ENCODE results near the gene KANSL1. TPM values are rescaled to one million over a fixed set of nuclear protein-coding genes. Genes with fewer than 3 reads are reported as not detected.
"Not testable (repeated sequence)": the region's sequence is repeated elsewhere in the genome, so short reads cannot be mapped to it uniquely, and the experiment has no call there.

The KANSL1 gene
- total and polyA plus RNA-seq, 2 donors (not counting 1 experiment from before 2014, with no cell fraction given) = 8.4 to 78.6 TPM

DNA sequence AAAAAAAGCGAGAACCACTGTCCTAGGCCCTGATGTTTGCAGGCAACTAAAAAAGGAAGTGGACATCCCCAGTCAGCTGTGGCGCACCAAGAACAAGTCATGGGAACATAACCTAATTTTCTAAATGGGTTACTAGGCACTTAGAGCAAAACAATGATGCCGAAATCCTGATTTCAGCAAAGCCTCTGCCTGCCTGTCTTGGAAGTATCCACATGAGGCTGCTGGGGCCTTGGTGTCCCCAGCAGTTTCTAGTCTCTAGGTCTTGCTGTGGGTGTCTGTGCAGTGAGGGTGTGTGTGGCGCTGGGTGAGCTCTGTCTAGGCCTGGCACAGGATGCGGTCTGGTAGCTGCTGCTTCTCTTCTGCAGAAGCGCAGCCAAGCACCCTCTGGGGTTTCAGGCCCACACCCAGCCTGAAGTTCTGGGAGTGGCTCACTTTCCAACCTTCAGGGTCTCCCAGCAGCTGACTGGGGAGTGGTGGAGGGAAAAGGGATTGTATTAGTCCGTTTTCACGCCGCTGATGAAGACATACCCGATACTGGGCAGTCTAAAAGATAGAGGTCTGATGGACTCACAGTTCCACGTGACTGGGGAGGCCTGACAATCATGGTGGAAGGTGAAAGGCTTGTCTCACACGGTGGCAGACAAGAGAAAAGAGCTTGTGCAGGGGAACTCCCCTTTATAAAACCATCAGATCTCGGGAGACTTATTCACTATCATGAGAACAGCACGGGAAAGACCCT lies 173.0 kb downstream of the KANSL1 start:
- H3K9ac ChIP-seq (ENCODE audit: insufficient read depth, low read length) = no peak overlapping the region
- H3K27ac ChIP-seq (ENCODE audit: insufficient read depth, low read length) = no peak overlapping the region
- H3K4me2 ChIP-seq (ENCODE audit: extremely low read depth, insufficient read depth, low read length) = no peak overlapping the region
- no peaks in the 10 kb centered on the region for H3K4me1 ChIP-seq (ENCODE audit: control insufficient read depth, extremely low read depth, insufficient read depth, low read length)
- H4K20me1 ChIP-seq (ENCODE audit: control insufficient read depth, extremely low read depth, insufficient read depth, low read length) = no peaks in the 10 kb centered on the region
- DNase-seq (ENCODE audit: low read depth in 2 of 2) = no peak
- no peaks in the 10 kb centered on the region for H3K9me3 ChIP-seq (ENCODE audit: control insufficient read depth, insufficient read depth, low read depth, low read length)
- H3K36me3 ChIP-seq (ENCODE audit: control insufficient read depth, insufficient read depth, low read length) = no peaks in the 10 kb centered on the region
- no peak for TF ChIP-seq EZH2 (IDR thresholded peaks at IDR 0.05; ENCODE audit: low read length, missing control alignments)
- TF ChIP-seq, protein P1, sequence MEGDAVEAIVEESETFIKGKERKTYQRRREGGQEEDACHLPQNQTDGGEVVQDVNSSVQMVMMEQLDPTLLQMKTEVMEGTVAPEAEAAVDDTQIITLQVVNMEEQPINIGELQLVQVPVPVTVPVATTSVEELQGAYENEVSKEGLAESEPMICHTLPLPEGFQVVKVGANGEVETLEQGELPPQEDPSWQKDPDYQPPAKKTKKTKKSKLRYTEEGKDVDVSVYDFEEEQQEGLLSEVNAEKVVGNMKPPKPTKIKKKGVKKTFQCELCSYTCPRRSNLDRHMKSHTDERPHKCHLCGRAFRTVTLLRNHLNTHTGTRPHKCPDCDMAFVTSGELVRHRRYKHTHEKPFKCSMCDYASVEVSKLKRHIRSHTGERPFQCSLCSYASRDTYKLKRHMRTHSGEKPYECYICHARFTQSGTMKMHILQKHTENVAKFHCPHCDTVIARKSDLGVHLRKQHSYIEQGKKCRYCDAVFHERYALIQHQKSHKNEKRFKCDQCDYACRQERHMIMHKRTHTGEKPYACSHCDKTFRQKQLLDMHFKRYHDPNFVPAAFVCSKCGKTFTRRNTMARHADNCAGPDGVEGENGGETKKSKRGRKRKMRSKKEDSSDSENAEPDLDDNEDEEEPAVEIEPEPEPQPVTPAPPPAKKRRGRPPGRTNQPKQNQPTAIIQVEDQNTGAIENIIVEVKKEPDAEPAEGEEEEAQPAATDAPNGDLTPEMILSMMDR (conservative IDR thresholded peaks at IDR 0.05 in 1 of 2, IDR thresholded peaks at IDR 0.05 in 1 of 2; ENCODE audit: low read depth in 1 of 2, low read length in 2 of 2) = no peak
- H3K79me2 ChIP-seq (ENCODE audit: control insufficient read depth, insufficient read depth, low read length) = no peaks in the 10 kb centered on the region
- H3K27me3 ChIP-seq (ENCODE audit: control insufficient read depth, insufficient read depth, low read length) = no peaks in the 10 kb centered on the region
- H3K4me3 ChIP-seq (replicated peaks in 1 of 4; ENCODE audit: control extremely low read depth in 1 of 4, insufficient read depth in 1 of 4, low read depth in 3 of 4, low read length in 4 of 4) = no peak overlapping the region
- H2AFZ ChIP-seq (ENCODE audit: low read length) = no peak overlapping the region

DNA sequence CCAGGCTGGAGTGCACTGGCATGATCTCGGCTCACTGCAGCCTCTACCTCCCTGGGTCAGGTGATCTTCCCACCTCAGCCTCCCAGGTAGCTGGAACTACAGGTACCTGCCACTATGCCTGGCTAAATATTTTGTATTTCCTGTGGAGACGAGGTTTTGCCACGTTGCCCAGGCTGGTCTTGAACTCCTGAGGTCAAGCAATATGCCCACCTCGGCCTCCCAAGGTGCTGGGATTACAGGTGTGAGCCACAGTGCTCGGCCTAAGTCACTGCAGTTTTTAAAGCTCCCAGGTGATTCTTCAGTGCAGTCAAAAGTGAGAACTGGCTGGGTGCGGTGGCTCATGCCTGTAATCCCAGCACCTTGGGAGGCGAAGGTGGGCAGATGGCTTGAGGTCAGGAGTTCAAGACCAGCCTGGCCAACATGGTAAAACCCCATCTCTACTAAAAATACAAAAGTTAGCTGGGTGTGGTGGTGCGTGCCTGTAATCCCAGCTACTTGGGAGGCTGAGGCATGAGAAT lies 173.8 kb downstream of the KANSL1 start:
- not testable (repeated sequence) for H3K9me3 ChIP-seq (ENCODE audit: control insufficient read depth, insufficient read depth, low read depth, low read length); H3K27me3 ChIP-seq (ENCODE audit: control insufficient read depth, insufficient read depth, low read length); DNase-seq (ENCODE audit: low read depth in 2 of 2); H3K36me3 ChIP-seq (ENCODE audit: control insufficient read depth, insufficient read depth, low read length); H3K4me1 ChIP-seq (ENCODE audit: control insufficient read depth, extremely low read depth, insufficient read depth, low read length); H3K27ac ChIP-seq (ENCODE audit: insufficient read depth, low read length); H3K79me2 ChIP-seq (ENCODE audit: control insufficient read depth, insufficient read depth, low read length); H3K9ac ChIP-seq (ENCODE audit: insufficient read depth, low read length); H3K4me3 ChIP-seq (replicated peaks in 1 of 4; ENCODE audit: control extremely low read depth in 1 of 4, insufficient read depth in 1 of 4, low read depth in 3 of 4, low read length in 4 of 4); H3K4me2 ChIP-seq (ENCODE audit: extremely low read depth, insufficient read depth, low read length); H2AFZ ChIP-seq (ENCODE audit: low read length); H4K20me1 ChIP-seq (ENCODE audit: control insufficient read depth, extremely low read depth, insufficient read depth, low read length)

DNA sequence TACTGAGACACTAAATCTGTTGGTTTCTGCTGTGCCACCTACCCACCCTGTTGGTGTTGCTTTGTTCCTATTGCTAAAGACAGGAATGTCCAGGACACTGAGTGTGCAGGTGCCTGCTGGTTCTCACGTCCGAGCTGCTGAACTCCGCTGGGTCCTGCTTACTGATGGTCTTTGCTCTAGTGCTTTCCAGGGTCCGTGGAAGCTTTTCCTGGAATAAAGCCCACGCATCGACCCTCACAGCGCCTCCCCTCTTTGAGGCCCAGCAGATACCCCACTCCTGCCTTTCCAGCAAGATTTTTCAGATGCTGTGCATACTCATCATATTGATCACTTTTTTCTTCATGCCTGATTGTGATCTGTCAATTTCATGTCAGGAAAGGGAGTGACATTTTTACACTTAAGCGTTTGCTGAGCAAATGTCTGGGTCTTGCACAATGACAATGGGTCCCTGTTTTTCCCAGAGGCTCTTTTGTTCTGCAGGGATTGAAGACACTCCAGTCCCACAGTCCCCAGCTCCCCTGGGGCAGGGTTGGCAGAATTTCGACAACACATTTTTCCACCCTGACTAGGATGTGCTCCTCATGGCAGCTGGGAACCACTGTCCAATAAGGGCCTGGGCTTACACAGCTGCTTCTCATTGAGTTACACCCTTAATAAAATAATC lies 179.6 kb downstream of the KANSL1 start:
- H3K4me2 ChIP-seq (ENCODE audit: extremely low read depth, insufficient read depth, low read length) = no peak overlapping the region

More for the DNA sequence above, 179.6 kb downstream of the KANSL1 start:
- H3K9me3 ChIP-seq (ENCODE audit: control insufficient read depth, insufficient read depth, low read depth, low read length) = no peaks in the 10 kb centered on the region
- no peak overlapping the region for H3K4me3 ChIP-seq (replicated peaks in 1 of 4; ENCODE audit: control extremely low read depth in 1 of 4, insufficient read depth in 1 of 4, low read depth in 3 of 4, low read length in 4 of 4)
- no peaks in the 10 kb centered on the region for H3K27me3 ChIP-seq (ENCODE audit: control insufficient read depth, insufficient read depth, low read length)
- H4K20me1 ChIP-seq (ENCODE audit: control insufficient read depth, extremely low read depth, insufficient read depth, low read length) = no peaks in the 10 kb centered on the region
- DNase-seq (ENCODE audit: low read depth in 2 of 2) = peak; percentile 15 to 59
- no peak overlapping the region for H3K27ac ChIP-seq (ENCODE audit: insufficient read depth, low read length)
- H2AFZ ChIP-seq (ENCODE audit: low read length) = no peak overlapping the region
- H3K79me2 ChIP-seq (ENCODE audit: control insufficient read depth, insufficient read depth, low read length) = no peaks in the 10 kb centered on the region
- H3K9ac ChIP-seq (ENCODE audit: insufficient read depth, low read length) = no peak overlapping the region
- no peaks in the 10 kb centered on the region for H3K36me3 ChIP-seq (ENCODE audit: control insufficient read depth, insufficient read depth, low read length)
- H3K4me1 ChIP-seq (ENCODE audit: control insufficient read depth, extremely low read depth, insufficient read depth, low read length) = peaks cover 10% of the 10 kb centered on the region
- no peak for TF ChIP-seq EZH2 (IDR thresholded peaks at IDR 0.05; ENCODE audit: low read length, missing control alignments)
- TF ChIP-seq, protein P1 (conservative IDR thresholded peaks at IDR 0.05 in 1 of 2, IDR thresholded peaks at IDR 0.05 in 1 of 2; ENCODE audit: low read depth in 1 of 2, low read length in 2 of 2) = no peak

Measured in fibroblast of lung (primary cell).